Lower lobe of right lung (tissue), 2 donors: Measurements from ENCODE around the gene ZSCAN5A. TPM values are rescaled to one million over a fixed set of nuclear protein-coding genes. Genes with fewer than 3 reads are reported as not detected.

Source experiments
- ATAC-seq, 2 donors: fragments of 200-7000 bp; cut with Tn5 transposase; one replicate each; pipeline ENCODE4 v1.9.1; 2020 to 2022; ENCODE audit warnings: mild to moderate bottlenecking in 2 of 2, moderate library complexity in 2 of 2
- DNase-seq: peaks from one replicate; pipeline ENCODE4 v3.0.0-alpha.2; 2020
- H3K27ac ChIP-seq: fragments of 200-600 bp; one replicate; pipeline ENCODE4 v1.8.0; 2022
- H3K27me3 ChIP-seq: fragments of 200-600 bp; one replicate; pipeline ENCODE4 v1.8.0; 2022; ENCODE audit warnings: low read depth
- H3K36me3 ChIP-seq: fragments of 200-600 bp; one replicate; pipeline ENCODE4 v1.8.0; 2022; ENCODE audit warnings: mild to moderate bottlenecking
- H3K4me1 ChIP-seq: fragments of 200-600 bp; one replicate; pipeline ENCODE4 v1.8.0; 2022
- H3K4me3 ChIP-seq: fragments of 200-600 bp; one replicate; pipeline ENCODE4 v1.8.0; 2022; ENCODE audit warnings: mild to moderate bottlenecking
- H3K9me3 ChIP-seq: fragments of 200-600 bp; one replicate; pipeline ENCODE4 v1.8.0; 2022
- intact Hi-C: fragments of 100-400 bp; cut with DNase I; formaldehyde crosslinking; loops from one replicate; pipeline ENCODE4 v1.11.0; 2022
- total RNA-seq: library from RNA; stranded (reverse); fragmentation: NEBNext Ultra II Directional; extraction: Animal tissue kit (Norgen Biotek cat#: 25700); gene quantifications from one replicate; pipeline ENCODE4 v1.2.1, GENCODE V29; 2021
- TF ChIP-seq, protein P1 (sequence below): fragments of 200-600 bp; IDR thresholded peaks from one replicate; pipeline ENCODE4 v1.8.0; 2022; ENCODE audit warnings: antibody characterized with exemption, mild to moderate bottlenecking
- donor health status: DM: no; HTN: yes; CAD: no; lungs with severe emphysema.

ZSCAN5A gene
- total RNA-seq, 1 donor from 2014 or later = 16.7 TPM

DNA sequence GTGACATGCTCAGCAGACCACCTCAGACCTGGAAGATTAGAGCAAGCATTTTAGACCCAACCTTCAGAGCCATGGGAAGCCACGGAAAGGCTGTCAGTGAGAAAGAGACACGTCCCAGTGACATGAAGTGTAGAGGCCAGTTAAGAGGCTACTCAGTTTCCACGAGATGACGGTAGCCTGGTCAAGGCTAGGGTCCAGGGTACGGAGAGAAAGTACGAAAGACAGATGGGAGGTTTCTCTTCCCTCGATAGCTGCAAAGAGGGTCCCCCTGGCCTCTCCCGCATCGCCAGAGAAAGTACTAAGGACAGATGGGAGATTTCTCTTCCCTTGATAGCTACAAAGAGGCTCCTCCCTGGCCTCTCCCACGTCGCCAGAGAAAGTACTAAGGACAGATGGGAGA, 8.6 kb downstream of the ZSCAN5A start:
- intact Hi-C loops = no loop called here
- H3K36me3 ChIP-seq = peaks cover 5% of the 10 kb centered on the region
- no peak overlapping the region for H3K4me3 ChIP-seq
- no peaks in the 10 kb centered on the region for H3K4me1 ChIP-seq
- ATAC-seq = no peak
- H3K9me3 ChIP-seq = no peaks in the 10 kb centered on the region
- H3K27me3 ChIP-seq = no peaks in the 10 kb centered on the region
- no peak for DNase-seq
- TF ChIP-seq, protein P1, sequence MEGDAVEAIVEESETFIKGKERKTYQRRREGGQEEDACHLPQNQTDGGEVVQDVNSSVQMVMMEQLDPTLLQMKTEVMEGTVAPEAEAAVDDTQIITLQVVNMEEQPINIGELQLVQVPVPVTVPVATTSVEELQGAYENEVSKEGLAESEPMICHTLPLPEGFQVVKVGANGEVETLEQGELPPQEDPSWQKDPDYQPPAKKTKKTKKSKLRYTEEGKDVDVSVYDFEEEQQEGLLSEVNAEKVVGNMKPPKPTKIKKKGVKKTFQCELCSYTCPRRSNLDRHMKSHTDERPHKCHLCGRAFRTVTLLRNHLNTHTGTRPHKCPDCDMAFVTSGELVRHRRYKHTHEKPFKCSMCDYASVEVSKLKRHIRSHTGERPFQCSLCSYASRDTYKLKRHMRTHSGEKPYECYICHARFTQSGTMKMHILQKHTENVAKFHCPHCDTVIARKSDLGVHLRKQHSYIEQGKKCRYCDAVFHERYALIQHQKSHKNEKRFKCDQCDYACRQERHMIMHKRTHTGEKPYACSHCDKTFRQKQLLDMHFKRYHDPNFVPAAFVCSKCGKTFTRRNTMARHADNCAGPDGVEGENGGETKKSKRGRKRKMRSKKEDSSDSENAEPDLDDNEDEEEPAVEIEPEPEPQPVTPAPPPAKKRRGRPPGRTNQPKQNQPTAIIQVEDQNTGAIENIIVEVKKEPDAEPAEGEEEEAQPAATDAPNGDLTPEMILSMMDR = no peak
- peak overlapping the region; percentile 78 for H3K27ac ChIP-seq

DNA sequence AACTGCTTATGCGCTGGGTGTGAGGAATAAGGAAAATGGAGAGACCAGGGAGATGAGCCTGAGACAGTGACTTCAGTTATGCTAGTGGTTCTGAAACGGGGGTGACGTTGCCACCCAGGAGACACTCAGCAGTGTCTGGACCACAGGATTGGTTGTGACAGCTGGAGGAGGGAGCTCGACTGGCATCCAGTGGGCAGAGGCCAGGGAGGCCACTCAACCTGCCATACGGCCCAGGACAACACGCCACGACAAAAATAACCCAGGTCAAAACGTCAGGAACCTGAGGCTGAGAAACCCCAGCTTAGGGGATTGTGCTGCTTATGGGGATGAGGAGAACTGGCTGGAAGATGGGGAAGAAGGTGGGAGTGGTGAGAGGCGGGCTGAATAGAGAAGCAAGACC, 10.4 kb downstream of the ZSCAN5A start:
- peaks cover 4% of the 10 kb centered on the region for H3K36me3 ChIP-seq

DNA sequence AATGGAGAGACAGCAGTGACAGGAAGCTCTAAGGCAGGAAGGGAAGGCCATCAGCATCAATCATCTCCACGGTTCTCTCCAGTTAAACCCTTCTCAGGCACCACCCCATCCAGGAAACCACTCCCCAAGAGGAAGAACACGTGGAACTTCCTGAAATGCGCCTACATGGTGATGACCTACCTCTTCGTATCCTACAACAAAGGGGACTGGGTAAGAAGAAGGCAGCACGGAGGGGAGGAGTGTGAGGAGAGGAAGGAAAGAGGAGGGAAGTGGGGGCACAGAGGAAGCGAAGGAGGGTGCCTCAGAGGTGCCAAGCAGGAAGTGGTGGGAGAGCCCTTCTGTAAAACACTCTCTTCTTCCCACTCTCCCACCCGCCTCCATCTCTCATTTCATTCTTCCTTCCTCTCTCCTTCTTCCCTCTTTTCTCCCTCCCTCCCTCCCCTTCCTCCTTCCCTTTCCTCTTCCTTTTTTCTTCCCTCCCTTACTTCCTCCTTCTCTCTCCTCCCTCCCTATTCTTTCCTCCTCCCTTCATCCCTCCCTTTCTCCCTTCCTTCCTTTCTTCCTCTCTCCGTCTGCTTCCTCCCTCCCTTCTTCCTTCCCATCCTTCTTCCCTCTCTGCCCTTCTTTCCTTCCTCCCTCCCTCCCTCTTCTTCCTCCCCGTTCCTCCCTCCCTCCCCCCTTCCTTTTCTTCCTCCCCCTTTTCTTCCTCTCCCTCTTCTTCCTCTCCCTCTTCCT, 12.6 kb downstream of the ZSCAN5A start:
- no peaks in the 10 kb centered on the region for H3K9me3 ChIP-seq
- TF ChIP-seq, protein P1 = no peak
- H3K4me3 ChIP-seq = no peak overlapping the region
- ATAC-seq = peak; percentile 40 to 43
- peaks cover 4% of the 10 kb centered on the region for H3K36me3 ChIP-seq
- H3K27me3 ChIP-seq = no peaks in the 10 kb centered on the region
- peak overlapping the region; percentile 67 for H3K27ac ChIP-seq
- intact Hi-C loops = no loop called here
- no peaks in the 10 kb centered on the region for H3K4me1 ChIP-seq
- no peak for DNase-seq

More for the DNA sequence above, 10.4 kb downstream of the ZSCAN5A start:
- Histone ChIP-seq H3K27me3 (no peaks in the 10 kb centered on the region), H3K4me3 (no peak overlapping the region), H3K4me1 (no peaks in the 10 kb centered on the region), H3K9me3 (no peaks in the 10 kb centered on the region), H3K27ac (no peak overlapping the region)
- intact Hi-C loops = no loop called here
- no peak for DNase-seq
- TF ChIP-seq, protein P1 = no peak
- ATAC-seq = peak in 1 of 2 donors; percentile 21

DNA sequence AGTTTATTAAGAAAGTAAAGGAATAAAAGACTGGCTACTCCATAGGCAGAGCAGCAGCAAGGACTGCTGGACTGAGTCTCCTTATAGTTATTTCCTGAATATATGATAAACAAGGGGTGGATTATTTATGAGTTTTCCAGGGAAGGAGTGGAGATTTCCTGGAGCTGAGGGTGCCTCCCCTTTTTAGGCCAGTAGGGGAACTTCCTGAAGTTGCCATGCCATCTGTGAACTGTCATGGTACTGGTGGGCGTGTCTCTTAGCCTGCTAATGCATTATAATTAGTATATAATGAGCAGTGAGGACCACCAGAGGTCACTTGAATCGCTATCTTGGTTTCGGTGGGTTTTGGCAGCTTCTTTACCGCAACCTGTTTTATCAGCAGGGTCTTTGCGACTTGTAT, 13.5 kb downstream of the ZSCAN5A start:
- TF ChIP-seq, protein P1 = no peak
- Histone ChIP-seq H3K27me3 (no peaks in the 10 kb centered on the region), H3K27ac (peak overlapping the region; percentile 67), H3K36me3 (peaks cover 13% of the 10 kb centered on the region), H3K4me1 (no peaks in the 10 kb centered on the region), H3K4me3 (no peak overlapping the region), H3K9me3 (no peaks in the 10 kb centered on the region)
- ATAC-seq = no peak
- intact Hi-C loops = no loop called here
- no peak for DNase-seq

DNA sequence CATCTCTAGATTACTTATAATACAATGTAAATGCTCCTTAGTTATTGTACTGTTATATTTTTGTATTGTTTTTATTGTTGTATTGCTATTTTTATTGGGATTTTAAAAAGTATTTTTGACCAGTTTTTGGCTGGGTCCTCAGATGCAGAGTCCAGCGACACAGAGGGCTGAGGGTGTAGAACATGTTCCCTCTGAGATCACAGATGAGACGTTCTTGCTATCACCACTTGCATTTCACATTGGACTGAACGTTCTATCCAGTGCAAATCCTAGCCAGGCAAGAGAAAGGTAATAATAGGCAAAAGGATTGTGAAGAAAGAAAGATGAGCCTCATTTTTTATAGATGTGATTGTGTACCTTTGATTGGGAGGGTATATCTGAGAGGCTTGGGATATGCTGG, 15.0 kb downstream of the ZSCAN5A start:
- TF ChIP-seq, protein P1 = no peak
- no peak for DNase-seq
- ATAC-seq = no peak
- Histone ChIP-seq H3K4me1 (no peaks in the 10 kb centered on the region), H3K27me3 (no peaks in the 10 kb centered on the region), H3K27ac (no peak overlapping the region), H3K9me3 (no peaks in the 10 kb centered on the region), H3K36me3 (peaks cover 18% of the 10 kb centered on the region), H3K4me3 (no peak overlapping the region)
- intact Hi-C loops = no loop called here
